HepG2 (cell line): ENCODE data around the gene FBF1. TPM values are rescaled to one million over a fixed set of nuclear protein-coding genes. Genes with fewer than 3 reads are reported as not detected.
A peak's percentile ranks its signal among the peaks of the same experiment; 100 is the strongest.

ENCODE experiments used
- BCL6 ChIP-seq: IDR thresholded peaks from 2 replicates; pipeline ENCODE4 v1.6.1; 2016; ENCODE audit warnings: missing genetic modification reagents, missing compliant biosample characterization
- CREB1 ChIP-seq, 2 experiments: fragments of 450-650 bp in 1 of 2; IDR thresholded peaks; 2 replicates each; pipeline ENCODE4 v1.6.1; 2016 to 2017; ENCODE audit warnings: control low read depth in 1 of 2, mild to moderate bottlenecking in 1 of 2, missing compliant biosample characterization in 1 of 2, missing genetic modification characterization in 1 of 2
- GATA4 ChIP-seq: sonication (generic); IDR thresholded peaks from 2 replicates; pipeline ENCODE4 v1.6.1; 2016; ENCODE audit warnings: antibody characterized with exemption, low read depth, borderline replicate concordance
- GLI4 ChIP-seq: sonication (generic); formaldehyde crosslinking; IDR thresholded peaks from 2 replicates; pipeline ENCODE4 v1.5.1; 2020; ENCODE audit warnings: missing genetic modification reagents, mild to moderate bottlenecking, moderate library complexity, borderline replicate concordance
- GTF2F1 ChIP-seq: fragments of 150-350 bp; IDR thresholded peaks from 2 replicates; pipeline ENCODE4 v1.6.1; 2014; ENCODE audit warnings: low read length
- HDAC1 ChIP-seq: sonication (generic); formaldehyde crosslinking; IDR thresholded peaks from 2 replicates; pipeline ENCODE4 v1.5.1; 2020; ENCODE audit warnings: mild to moderate bottlenecking, missing genetic modification reagents
- HNF4A ChIP-seq: sonication (generic); formaldehyde crosslinking; IDR thresholded peaks from 2 replicates; pipeline ENCODE4 v1.4.0; 2020; ENCODE audit warnings: missing genetic modification reagents
- KLF6 ChIP-seq: IDR thresholded peaks from 2 replicates; pipeline ENCODE4 v1.8.0; 2016; ENCODE audit warnings: missing biosample characterization, missing genetic modification reagents
- NFKBIZ ChIP-seq: IDR thresholded peaks from 2 replicates; pipeline ENCODE4 v1.6.1; 2018; ENCODE audit warnings: missing genetic modification reagents, missing compliant biosample characterization
- PAF1 ChIP-seq: IDR thresholded peaks from 2 replicates; pipeline ENCODE4 v1.6.1; 2016; ENCODE audit warnings: missing genetic modification reagents, missing compliant biosample characterization
- POLR2AphosphoS5 ChIP-seq: IDR thresholded peaks from 2 replicates; pipeline ENCODE4 v1.6.1; 2012; ENCODE audit warnings: low read depth, low read length
- POLR2G ChIP-seq: fragments of 200-400 bp; formaldehyde crosslinking; IDR thresholded peaks from 2 replicates; pipeline ENCODE4 v1.6.1; 2018; ENCODE audit warnings: mild to moderate bottlenecking, low read depth, low read length, moderate library complexity
- XRCC5 ChIP-seq: fragments of 200-400 bp; formaldehyde crosslinking; optimal IDR thresholded peaks from 2 replicates; pipeline ENCODE3; 2017; ENCODE audit warnings: mild to moderate bottlenecking, low read length
- ZNF747 ChIP-seq: sonication (generic); formaldehyde crosslinking; IDR thresholded peaks from 2 replicates; pipeline ENCODE4 v1.8.1; 2023; ENCODE audit warnings: missing genetic modification reagents, mild to moderate bottlenecking, borderline replicate concordance
- ZNF781 ChIP-seq: sonication (generic); formaldehyde crosslinking; IDR thresholded peaks from 2 replicates; pipeline ENCODE4 v1.5.1; 2020; ENCODE audit warnings: borderline replicate concordance, mild to moderate bottlenecking, missing genetic modification reagents; ENCODE audit errors: not compliant biosample characterization
- polyA plus RNA-seq, 8 experiments: library from polyadenylated mRNA; depleted of rRNA in 3 of 8; stranded (reverse) in 7 of 8; unstranded in 1 of 8; fragments of >200 nt; fragmentation: Illumina TruSeq in 4 of 8; extraction: Trizol in 4 of 8; gene quantifications; 2 replicates each; pipeline versions ENCODE4 v1.2.1 to v1.2.3, GENCODE V29; 2011 to 2016; ENCODE audit warnings: low read depth in 4 of 8, missing spikeins in 1 of 8, mixed read lengths in 1 of 8; ENCODE audit not compliant: insufficient read depth in 1 of 8
- total RNA-seq, 5 experiments: library from RNA; depleted of rRNA; stranded (reverse); fragments of >200 nt; fragmentation: Illumina TruSeq; extraction: Trizol; gene quantifications; 2 replicates each; pipeline ENCODE4 v1.2.3, GENCODE V29; 2016; ENCODE audit warnings: low read depth in 1 of 5
- TF ChIP-seq, protein P1 (sequence below): IDR thresholded peaks from 2 replicates; pipeline ENCODE4 v1.6.1; 2012; ENCODE audit warnings: low read depth, low read length, improper control_type of control experiment
- TF ChIP-seq, protein P2 (sequence below): sonication (generic); formaldehyde crosslinking; IDR thresholded peaks from 2 replicates; pipeline ENCODE4 v1.4.0; 2020; ENCODE audit warnings: low read depth, mild to moderate bottlenecking, missing genetic modification reagents
- TF ChIP-seq, protein P3 (sequence below): IDR thresholded peaks from 2 replicates; pipeline ENCODE4 v1.6.1; 2016; ENCODE audit warnings: low read depth, borderline replicate concordance
- TF ChIP-seq, protein P4 (sequence below): sonication (generic); formaldehyde crosslinking; IDR thresholded peaks from 2 replicates; pipeline ENCODE4 v1.4.0; 2020; ENCODE audit warnings: mild to moderate bottlenecking, missing genetic modification reagents
- TF ChIP-seq, protein P5 (sequence below): sonication (generic); formaldehyde crosslinking; IDR thresholded peaks from 2 replicates; pipeline ENCODE4 v1.5.1; 2020; ENCODE audit warnings: mild to moderate bottlenecking, missing genetic modification reagents, borderline replicate concordance
- TF ChIP-seq, protein P6 (sequence below): sonication (generic); formaldehyde crosslinking; IDR thresholded peaks from 2 replicates; pipeline ENCODE4 v1.8.0; 2023; ENCODE audit warnings: mild to moderate bottlenecking, missing genetic modification reagents
- TF ChIP-seq, protein P7 (sequence below): sonication (generic); IDR thresholded peaks from 2 replicates; pipeline ENCODE4 v1.6.1; 2016; ENCODE audit warnings: low read depth, borderline replicate concordance

Gene FBF1
- total and polyA plus RNA-seq, 2 of the 13 experiments (the other 11 are each of a cell fraction or from before 2014, with no cell fraction given): 2.4 to 8.1 TPM

DNA sequence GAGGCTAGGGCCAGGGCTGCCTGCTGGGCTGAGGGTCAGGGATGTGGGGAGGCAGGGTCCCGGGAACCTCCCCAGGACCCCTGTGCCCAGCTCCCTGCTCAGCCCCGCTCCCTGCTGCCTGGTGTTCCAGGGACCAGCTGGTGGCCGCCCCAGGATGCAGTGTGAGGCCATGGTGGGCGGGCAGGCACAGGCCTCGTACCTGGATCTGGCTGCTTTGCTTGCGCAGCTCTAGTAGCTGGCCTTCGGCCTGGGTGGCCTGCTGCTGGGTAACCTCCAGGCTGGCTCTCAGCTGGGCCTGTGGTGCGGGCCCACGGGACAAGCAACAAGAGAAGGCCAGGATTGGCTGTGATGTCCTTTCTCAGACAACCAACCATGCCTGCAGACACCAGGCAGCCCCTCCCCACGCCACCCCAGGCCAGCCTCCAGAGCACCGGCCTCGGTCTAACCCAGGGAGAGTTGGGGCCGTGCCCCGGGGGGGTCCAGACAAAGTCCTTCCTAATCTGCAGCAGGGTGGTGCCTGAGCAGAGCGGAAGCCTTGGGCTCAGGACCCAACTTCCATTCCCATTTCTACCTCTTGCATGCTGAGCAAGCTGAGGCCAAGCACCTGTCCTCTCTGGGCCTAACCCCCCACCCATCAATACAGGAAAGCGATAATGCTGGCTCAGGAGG lies 48.2 kb downstream of the FBF1 start (continued):
- TF ChIP-seq, protein P1, sequence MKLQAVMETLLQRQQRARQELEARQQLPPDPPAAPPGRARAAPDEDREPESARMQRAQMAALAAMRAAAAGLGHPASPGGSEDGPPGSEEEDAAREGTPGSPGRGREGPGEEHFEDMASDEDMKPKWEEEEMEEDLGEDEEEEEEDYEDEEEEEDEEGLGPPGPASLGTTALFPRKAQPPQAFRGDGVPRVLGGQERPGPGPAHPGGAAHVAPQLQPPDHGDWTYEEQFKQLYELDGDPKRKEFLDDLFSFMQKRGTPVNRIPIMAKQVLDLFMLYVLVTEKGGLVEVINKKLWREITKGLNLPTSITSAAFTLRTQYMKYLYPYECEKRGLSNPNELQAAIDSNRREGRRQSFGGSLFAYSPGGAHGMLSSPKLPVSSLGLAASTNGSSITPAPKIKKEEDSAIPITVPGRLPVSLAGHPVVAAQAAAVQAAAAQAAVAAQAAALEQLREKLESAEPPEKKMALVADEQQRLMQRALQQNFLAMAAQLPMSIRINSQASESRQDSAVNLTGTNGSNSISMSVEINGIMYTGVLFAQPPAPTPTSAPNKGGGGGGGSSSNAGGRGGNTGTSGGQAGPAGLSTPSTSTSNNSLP: no peak
- TF ChIP-seq, protein P2, sequence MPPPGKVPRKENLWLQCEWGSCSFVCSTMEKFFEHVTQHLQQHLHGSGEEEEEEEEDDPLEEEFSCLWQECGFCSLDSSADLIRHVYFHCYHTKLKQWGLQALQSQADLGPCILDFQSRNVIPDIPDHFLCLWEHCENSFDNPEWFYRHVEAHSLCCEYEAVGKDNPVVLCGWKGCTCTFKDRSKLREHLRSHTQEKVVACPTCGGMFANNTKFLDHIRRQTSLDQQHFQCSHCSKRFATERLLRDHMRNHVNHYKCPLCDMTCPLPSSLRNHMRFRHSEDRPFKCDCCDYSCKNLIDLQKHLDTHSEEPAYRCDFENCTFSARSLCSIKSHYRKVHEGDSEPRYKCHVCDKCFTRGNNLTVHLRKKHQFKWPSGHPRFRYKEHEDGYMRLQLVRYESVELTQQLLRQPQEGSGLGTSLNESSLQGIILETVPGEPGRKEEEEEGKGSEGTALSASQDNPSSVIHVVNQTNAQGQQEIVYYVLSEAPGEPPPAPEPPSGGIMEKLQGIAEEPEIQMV (CRISPR knock-in tag): no peak; the same call in 1 of the 2 replicates
- peak; percentile 68 for TF ChIP-seq XRCC5
- TF ChIP-seq NFKBIZ (CRISPR knock-in tag): no peak
- peak; percentile 59; the same call in 1 of the 2 replicates for TF ChIP-seq HNF4A (CRISPR knock-in tag)
- TF ChIP-seq KLF6 (CRISPR knock-in tag): no peak
- peak; percentile 70; the same call in 1 of the 2 replicates for TF ChIP-seq POLR2AphosphoS5
- TF ChIP-seq GLI4: no peak
- TF ChIP-seq, protein P3, sequence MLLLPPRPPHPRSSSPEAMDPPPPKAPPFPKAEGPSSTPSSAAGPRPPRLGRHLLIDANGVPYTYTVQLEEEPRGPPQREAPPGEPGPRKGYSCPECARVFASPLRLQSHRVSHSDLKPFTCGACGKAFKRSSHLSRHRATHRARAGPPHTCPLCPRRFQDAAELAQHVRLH (CRISPR knock-in tag): no peak
- TF ChIP-seq GTF2F1: no peak
- TF ChIP-seq ZNF747 (CRISPR knock-in tag): peak; percentile 76; the same call in 1 of the 2 replicates
- peak; percentile 9; the same call in 1 of the 2 replicates for TF ChIP-seq BCL6
- TF ChIP-seq CREB1 (IDR thresholded peaks at IDR 0.05): no peak
- no peak for TF ChIP-seq CREB1 (CRISPR knock-in tag; IDR thresholded peaks at IDR 0.05)
- TF ChIP-seq, protein P4, sequence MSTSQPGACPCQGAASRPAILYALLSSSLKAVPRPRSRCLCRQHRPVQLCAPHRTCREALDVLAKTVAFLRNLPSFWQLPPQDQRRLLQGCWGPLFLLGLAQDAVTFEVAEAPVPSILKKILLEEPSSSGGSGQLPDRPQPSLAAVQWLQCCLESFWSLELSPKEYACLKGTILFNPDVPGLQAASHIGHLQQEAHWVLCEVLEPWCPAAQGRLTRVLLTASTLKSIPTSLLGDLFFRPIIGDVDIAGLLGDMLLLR (CRISPR knock-in tag): no peak
- TF ChIP-seq, protein P5, sequence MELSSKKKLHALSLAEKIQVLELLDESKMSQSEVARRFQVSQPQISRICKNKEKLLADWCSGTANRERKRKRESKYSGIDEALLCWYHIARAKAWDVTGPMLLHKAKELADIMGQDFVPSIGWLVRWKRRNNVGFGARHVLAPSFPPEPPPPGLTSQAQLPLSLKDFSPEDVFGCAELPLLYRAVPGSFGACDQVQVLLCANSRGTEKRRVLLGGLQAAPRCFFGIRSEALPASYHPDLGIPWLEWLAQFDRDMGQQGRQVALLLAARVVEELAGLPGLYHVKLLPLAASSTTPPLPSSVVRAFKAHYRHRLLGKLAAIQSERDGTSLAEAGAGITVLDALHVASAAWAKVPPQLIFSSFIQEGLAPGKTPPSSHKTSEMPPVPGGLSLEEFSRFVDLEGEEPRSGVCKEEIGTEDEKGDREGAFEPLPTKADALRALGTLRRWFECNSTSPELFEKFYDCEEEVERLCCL (CRISPR knock-in tag): no peak
- TF ChIP-seq PAF1: no peak
- peak; percentile 21 for TF ChIP-seq ZNF781 (CRISPR knock-in tag)
- TF ChIP-seq HDAC1: 0 out of 2 replicates have a peak, but pooled peaks have one; percentile 11
- TF ChIP-seq GATA4: peak; percentile 50; the same call in 1 of the 2 replicates
- peak; percentile 84 for TF ChIP-seq POLR2G
- TF ChIP-seq, protein P6, sequence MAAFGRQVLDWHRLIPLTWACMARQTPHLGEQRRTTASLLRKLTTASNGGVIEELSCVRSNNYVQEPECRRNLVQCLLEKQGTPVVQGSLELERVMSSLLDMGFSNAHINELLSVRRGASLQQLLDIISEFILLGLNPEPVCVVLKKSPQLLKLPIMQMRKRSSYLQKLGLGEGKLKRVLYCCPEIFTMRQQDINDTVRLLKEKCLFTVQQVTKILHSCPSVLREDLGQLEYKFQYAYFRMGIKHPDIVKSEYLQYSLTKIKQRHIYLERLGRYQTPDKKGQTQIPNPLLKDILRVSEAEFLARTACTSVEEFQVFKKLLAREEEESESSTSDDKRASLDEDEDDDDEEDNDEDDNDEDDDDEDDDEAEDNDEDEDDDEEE: no peak; the same call in 1 of the 2 replicates
- TF ChIP-seq, protein P7, sequence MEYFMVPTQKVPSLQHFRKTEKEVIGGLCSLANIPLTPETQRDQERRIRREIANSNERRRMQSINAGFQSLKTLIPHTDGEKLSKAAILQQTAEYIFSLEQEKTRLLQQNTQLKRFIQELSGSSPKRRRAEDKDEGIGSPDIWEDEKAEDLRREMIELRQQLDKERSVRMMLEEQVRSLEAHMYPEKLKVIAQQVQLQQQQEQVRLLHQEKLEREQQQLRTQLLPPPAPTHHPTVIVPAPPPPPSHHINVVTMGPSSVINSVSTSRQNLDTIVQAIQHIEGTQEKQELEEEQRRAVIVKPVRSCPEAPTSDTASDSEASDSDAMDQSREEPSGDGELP: peak; percentile 93
